HFFc6 (cell line): ENCODE results near the gene ARHGDIG. TPM values are rescaled to one million over a fixed set of nuclear protein-coding genes. Genes with fewer than 3 reads are reported as not detected.
"Not testable (repeated sequence)": the region's sequence is repeated elsewhere in the genome, so short reads cannot be mapped to it uniquely, and the experiment has no call there.

ENCODE experiments used
- DNase-seq: peaks from one replicate; pipeline ENCODE4 v3.0.0-alpha.2; 2018
- H3K27ac Mint-ChIP-seq: 2 replicates; pipeline ENCODE4 v1.8.0; 2020; ENCODE audit warnings: mild to moderate bottlenecking, mixed read lengths
- H3K27me3 Mint-ChIP-seq: 2 replicates; pipeline ENCODE4 v1.8.0; 2021; ENCODE audit warnings: mild to moderate bottlenecking, moderate library complexity, mixed read lengths; ENCODE audit not compliant: insufficient read depth
- H3K36me3 Mint-ChIP-seq: 2 replicates; pipeline ENCODE4 v1.8.0; 2021; ENCODE audit warnings: low read depth, mixed read lengths
- H3K4me1 Mint-ChIP-seq: 2 replicates; pipeline ENCODE4 v1.8.0; 2020; ENCODE audit warnings: low read depth, mixed read lengths
- H3K4me3 Mint-ChIP-seq: 2 replicates; pipeline ENCODE4 v1.8.0; 2020; ENCODE audit warnings: mild to moderate bottlenecking, moderate library complexity, mixed read lengths
- H3K9me3 Mint-ChIP-seq: 2 replicates; pipeline ENCODE4 v1.8.0; 2020; ENCODE audit warnings: mild to moderate bottlenecking, mixed read lengths
- CTCF ChIP-seq: fragments of 200-600 bp; sonication (generic); IDR thresholded peaks from 2 replicates; pipeline ENCODE4 v1.5.0; 2021; ENCODE audit warnings: antibody characterized with exemption, mild to moderate bottlenecking
- total RNA-seq, 6 experiments: library from RNA; stranded (reverse); fragmentation: NEBNext Ultra II Directional; extraction: Animal tissue kit (Norgen Biotek cat#: 25700); gene quantifications; 2 replicates in 1 of 6; 3 replicates in 5 of 6; pipeline ENCODE4 v1.2.3, GENCODE V29; 2021

ARHGDIG gene
- total RNA-seq, 6 experiments from 2014 or later = not detected

GRCh38 chr16:263944-264343 is 16.4 kb upstream of the ARHGDIG start:
- H3K4me1 Mint-ChIP-seq = peaks cover 5% of the 10 kb centered on the region; the same call in 1 of the 2 replicates
- no peaks in the 10 kb centered on the region for H3K9me3 Mint-ChIP-seq
- H3K27ac Mint-ChIP-seq = no peak overlapping the region
- no peak overlapping the region for H3K4me3 Mint-ChIP-seq
- TF ChIP-seq CTCF = no peak
- H3K27me3 Mint-ChIP-seq = peaks cover 6% of the 10 kb centered on the region
- H3K36me3 Mint-ChIP-seq = no peaks in the 10 kb centered on the region
- DNase-seq = no peak

- no peaks in the 10 kb centered on the region for H3K36me3 Mint-ChIP-seq
- H3K4me1 Mint-ChIP-seq = peaks cover 5% of the 10 kb centered on the region; the same call in 1 of the 2 replicates
- DNase-seq = no peak
- no peak overlapping the region for H3K4me3 Mint-ChIP-seq
- no peak for TF ChIP-seq CTCF
- no peak overlapping the region for H3K27ac Mint-ChIP-seq
- H3K27me3 Mint-ChIP-seq = peaks cover 6% of the 10 kb centered on the region
- no peaks in the 10 kb centered on the region for H3K9me3 Mint-ChIP-seq
Observed at GRCh38 chr16:264440-264951, 15.9 kb upstream of the ARHGDIG start.

- no peak for TF ChIP-seq CTCF
- DNase-seq = no peak
- no peak overlapping the region for H3K4me3 Mint-ChIP-seq
- no peaks in the 10 kb centered on the region for H3K36me3 Mint-ChIP-seq
- H3K27me3 Mint-ChIP-seq = peaks cover 6% of the 10 kb centered on the region
- H3K9me3 Mint-ChIP-seq = no peaks in the 10 kb centered on the region
- H3K27ac Mint-ChIP-seq = no peak overlapping the region
- H3K4me1 Mint-ChIP-seq = peaks cover 5% of the 10 kb centered on the region; the same call in 1 of the 2 replicates
Observed at GRCh38 chr16:265002-265529, 15.3 kb upstream of the ARHGDIG start.

GRCh38 chr16:265711-266110 is 14.7 kb upstream of the ARHGDIG start:
- Mint-ChIP-seq H3K36me3 (no peaks in the 10 kb centered on the region), H3K4me3 (no peak overlapping the region), H3K9me3 (no peaks in the 10 kb centered on the region), H3K27ac (no peak overlapping the region), H3K27me3 (peaks cover 6% of the 10 kb centered on the region), H3K4me1 (peaks cover 5% of the 10 kb centered on the region; the same call in 1 of the 2 replicates)
- no peak for TF ChIP-seq CTCF
- DNase-seq = no peak

- DNase-seq = no peak
- no peak overlapping the region for H3K4me3 Mint-ChIP-seq
- H3K36me3 Mint-ChIP-seq = no peaks in the 10 kb centered on the region
- peaks cover 5% of the 10 kb centered on the region; the same call in 1 of the 2 replicates for H3K4me1 Mint-ChIP-seq
- no peaks in the 10 kb centered on the region for H3K9me3 Mint-ChIP-seq
- H3K27ac Mint-ChIP-seq = no peak overlapping the region
- TF ChIP-seq CTCF = no peak
- peaks cover 6% of the 10 kb centered on the region for H3K27me3 Mint-ChIP-seq
Observed at GRCh38 chr16:266258-267164, 13.9 kb upstream of the ARHGDIG start.

- H3K27ac Mint-ChIP-seq, H3K9me3 Mint-ChIP-seq, H3K4me1 Mint-ChIP-seq, H3K36me3 Mint-ChIP-seq, DNase-seq, H3K4me3 Mint-ChIP-seq, H3K27me3 Mint-ChIP-seq: not testable (repeated sequence)
Observed at GRCh38 chr16:267562-267961, 12.8 kb upstream of the ARHGDIG start.
